HCT116 (cell line): ENCODE data around the gene SLC22A23.

Source experiments
- CEBPB ChIP-seq: IDR thresholded peaks from 2 replicates; pipeline ENCODE4 v1.6.1; 2012; ENCODE audit warnings: low read depth
- EZH2 ChIP-seq: fragments of 200-600 bp; sonication (generic); IDR thresholded peaks from 2 replicates; pipeline ENCODE4 v1.6.1; 2017; ENCODE audit warnings: antibody characterized with exemption, mixed run types
- EZH2phosphoT487 ChIP-seq: fragments of 200-600 bp; IDR thresholded peaks from 2 replicates; pipeline ENCODE4 v1.6.1; 2018; ENCODE audit warnings: antibody characterized with exemption, borderline replicate concordance
- POLR2AphosphoS5 ChIP-seq: IDR thresholded peaks from 2 replicates; pipeline ENCODE4 v1.6.1; 2011; ENCODE audit warnings: mild to moderate bottlenecking, low read depth, low read length, moderate library complexity
- RAD21 ChIP-seq: IDR thresholded peaks from 2 replicates; pipeline ENCODE4 v1.6.1; 2012; ENCODE audit warnings: low read depth, mild to moderate bottlenecking
- SIN3A ChIP-seq: IDR thresholded peaks from 2 replicates; pipeline ENCODE4 v1.6.1; 2012; ENCODE audit warnings: low read depth
- SP1 ChIP-seq: IDR thresholded peaks from 2 replicates; pipeline ENCODE4 v1.6.1; 2012; ENCODE audit warnings: low read depth
- TCF7L2 ChIP-seq: IDR thresholded peaks from 2 replicates; pipeline ENCODE4 v1.7.0; 2011; ENCODE audit warnings: borderline replicate concordance, inconsistent platforms; ENCODE audit not compliant: insufficient read depth, insufficient read length; ENCODE audit errors: extremely low read depth
- ZBTB33 ChIP-seq: IDR thresholded peaks from 2 replicates; pipeline ENCODE4 v1.6.1; 2011; ENCODE audit warnings: mild to moderate bottlenecking, low read length, moderate library complexity; ENCODE audit not compliant: insufficient replicate concordance; ENCODE audit errors: extremely low read depth
- ZFX ChIP-seq: fragments of 450-650 bp; IDR thresholded peaks from 2 replicates; pipeline ENCODE4 v1.6.1; 2017
- ZNF274 ChIP-seq: fragments of 200-500 bp; sonication (Bioruptor generic); IDR thresholded peaks from 2 replicates; pipeline ENCODE4 v1.6.1; 2014; ENCODE audit warnings: mild to moderate bottlenecking, low read depth, low read length, inconsistent platforms
- TF ChIP-seq, protein P1 (sequence below), 3 experiments: fragments of 200-600 bp in 1 of 3; sonication (generic) in 1 of 3; IDR thresholded peaks in 2 of 3; conservative IDR thresholded peaks in 1 of 3; 2 replicates each; pipeline ENCODE4 v1.5.1; 2012 to 2017; ENCODE audit warnings: low read depth in 2 of 3, low read length in 2 of 3, antibody characterized with exemption in 1 of 3, borderline replicate concordance in 1 of 3, control low read depth in 1 of 3, mild to moderate bottlenecking in 1 of 3, mixed read lengths in 1 of 3, mixed run types in 1 of 3, moderate library complexity in 1 of 3; ENCODE audit not compliant: insufficient read depth in 1 of 3
- TF ChIP-seq, protein P2 (sequence below): IDR thresholded peaks from 2 replicates; pipeline ENCODE4 v1.6.1; 2012; ENCODE audit warnings: low read depth

- TF ChIP-seq, protein P1, sequence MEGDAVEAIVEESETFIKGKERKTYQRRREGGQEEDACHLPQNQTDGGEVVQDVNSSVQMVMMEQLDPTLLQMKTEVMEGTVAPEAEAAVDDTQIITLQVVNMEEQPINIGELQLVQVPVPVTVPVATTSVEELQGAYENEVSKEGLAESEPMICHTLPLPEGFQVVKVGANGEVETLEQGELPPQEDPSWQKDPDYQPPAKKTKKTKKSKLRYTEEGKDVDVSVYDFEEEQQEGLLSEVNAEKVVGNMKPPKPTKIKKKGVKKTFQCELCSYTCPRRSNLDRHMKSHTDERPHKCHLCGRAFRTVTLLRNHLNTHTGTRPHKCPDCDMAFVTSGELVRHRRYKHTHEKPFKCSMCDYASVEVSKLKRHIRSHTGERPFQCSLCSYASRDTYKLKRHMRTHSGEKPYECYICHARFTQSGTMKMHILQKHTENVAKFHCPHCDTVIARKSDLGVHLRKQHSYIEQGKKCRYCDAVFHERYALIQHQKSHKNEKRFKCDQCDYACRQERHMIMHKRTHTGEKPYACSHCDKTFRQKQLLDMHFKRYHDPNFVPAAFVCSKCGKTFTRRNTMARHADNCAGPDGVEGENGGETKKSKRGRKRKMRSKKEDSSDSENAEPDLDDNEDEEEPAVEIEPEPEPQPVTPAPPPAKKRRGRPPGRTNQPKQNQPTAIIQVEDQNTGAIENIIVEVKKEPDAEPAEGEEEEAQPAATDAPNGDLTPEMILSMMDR (IDR thresholded peaks at IDR 0.05 in 2 of 3, conservative IDR thresholded peaks at IDR 0.05 in 1 of 3; ENCODE audit: borderline replicate concordance in 1 of 3, insufficient read depth in 1 of 3, low read depth in 2 of 3, low read length in 2 of 3), result no peak
- TF ChIP-seq ZFX (no peak), SP1 (no peak), CEBPB (no peak), EZH2phosphoT487 (no peak), POLR2AphosphoS5 (no peak), ZBTB33 (no peak), ZNF274 (no peak), EZH2 (no peak), RAD21 (no peak), SIN3A (no peak), TCF7L2 (no peak)
- TF ChIP-seq, protein P2, sequence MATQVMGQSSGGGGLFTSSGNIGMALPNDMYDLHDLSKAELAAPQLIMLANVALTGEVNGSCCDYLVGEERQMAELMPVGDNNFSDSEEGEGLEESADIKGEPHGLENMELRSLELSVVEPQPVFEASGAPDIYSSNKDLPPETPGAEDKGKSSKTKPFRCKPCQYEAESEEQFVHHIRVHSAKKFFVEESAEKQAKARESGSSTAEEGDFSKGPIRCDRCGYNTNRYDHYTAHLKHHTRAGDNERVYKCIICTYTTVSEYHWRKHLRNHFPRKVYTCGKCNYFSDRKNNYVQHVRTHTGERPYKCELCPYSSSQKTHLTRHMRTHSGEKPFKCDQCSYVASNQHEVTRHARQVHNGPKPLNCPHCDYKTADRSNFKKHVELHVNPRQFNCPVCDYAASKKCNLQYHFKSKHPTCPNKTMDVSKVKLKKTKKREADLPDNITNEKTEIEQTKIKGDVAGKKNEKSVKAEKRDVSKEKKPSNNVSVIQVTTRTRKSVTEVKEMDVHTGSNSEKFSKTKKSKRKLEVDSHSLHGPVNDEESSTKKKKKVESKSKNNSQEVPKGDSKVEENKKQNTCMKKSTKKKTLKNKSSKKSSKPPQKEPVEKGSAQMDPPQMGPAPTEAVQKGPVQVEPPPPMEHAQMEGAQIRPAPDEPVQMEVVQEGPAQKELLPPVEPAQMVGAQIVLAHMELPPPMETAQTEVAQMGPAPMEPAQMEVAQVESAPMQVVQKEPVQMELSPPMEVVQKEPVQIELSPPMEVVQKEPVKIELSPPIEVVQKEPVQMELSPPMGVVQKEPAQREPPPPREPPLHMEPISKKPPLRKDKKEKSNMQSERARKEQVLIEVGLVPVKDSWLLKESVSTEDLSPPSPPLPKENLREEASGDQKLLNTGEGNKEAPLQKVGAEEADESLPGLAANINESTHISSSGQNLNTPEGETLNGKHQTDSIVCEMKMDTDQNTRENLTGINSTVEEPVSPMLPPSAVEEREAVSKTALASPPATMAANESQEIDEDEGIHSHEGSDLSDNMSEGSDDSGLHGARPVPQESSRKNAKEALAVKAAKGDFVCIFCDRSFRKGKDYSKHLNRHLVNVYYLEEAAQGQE, result no peak
These were observed 49.0 kb downstream of the SLC22A23 start for GRCh38 chr6:3407840-3408239.
